SK-N-SH treated with all-trans-retinoic acid at 6 μM for 48 hours (cell line): ENCODE data around the gene EPHB2.

Experiments
- ATAC-seq: fragments of 200-7000 bp; cut with Tn5 transposase; 3 replicates; pipeline ENCODE4 v1.9.1; 2020; ENCODE audit warnings: mild to moderate bottlenecking, moderate library complexity
- ARNTL ChIP-seq: fragments of 450-650 bp; formaldehyde crosslinking; IDR thresholded peaks from 2 replicates; pipeline ENCODE4 v1.5.0; 2020; ENCODE audit warnings: low read depth, mild to moderate bottlenecking, moderate library complexity, borderline replicate concordance
- BACH2 ChIP-seq: fragments of 250-450 bp; sonication (Bioruptor Pico); IDR thresholded peaks from 2 replicates; pipeline ENCODE4 v1.9.0; 2021; ENCODE audit warnings: mild to moderate bottlenecking, borderline replicate concordance
- CREB5 ChIP-seq: fragments of 250-450 bp; sonication (Bioruptor Pico); IDR thresholded peaks from 2 replicates; pipeline ENCODE4 v1.5.1; 2020; ENCODE audit warnings: low read depth, mild to moderate bottlenecking, moderate library complexity
- CSDC2 ChIP-seq: fragments of 250-450 bp; sonication (Bioruptor Pico); IDR thresholded peaks from 2 replicates; pipeline ENCODE4 v1.5.0; 2020; ENCODE audit warnings: mild to moderate bottlenecking, moderate library complexity
- ESRRG ChIP-seq: fragments of 250-450 bp; sonication (Bioruptor Pico); IDR thresholded peaks from 2 replicates; pipeline ENCODE4 v1.6.1; 2021; ENCODE audit warnings: mild to moderate bottlenecking
- GLIS3 ChIP-seq: fragments of 250-450 bp; sonication (Bioruptor Pico); IDR thresholded peaks from 2 replicates; pipeline ENCODE4 v1.5.0; 2020; ENCODE audit warnings: mild to moderate bottlenecking, moderate library complexity
- ISL1 ChIP-seq: fragments of 250-450 bp; sonication (Bioruptor Pico); IDR thresholded peaks from 2 replicates; pipeline ENCODE4 v2.1.2; 2022; ENCODE audit warnings: mild to moderate bottlenecking, moderate library complexity
- PATZ1 ChIP-seq: fragments of 250-450 bp; sonication (Bioruptor Pico); IDR thresholded peaks from 2 replicates; pipeline ENCODE4 v1.8.0; 2020; ENCODE audit warnings: mild to moderate bottlenecking, moderate library complexity, borderline replicate concordance
- RARB ChIP-seq: fragments of 250-450 bp; sonication (Bioruptor Pico); IDR thresholded peaks from 2 replicates; pipeline ENCODE4 v1.8.0; 2021; ENCODE audit warnings: mild to moderate bottlenecking, moderate library complexity
- SNAI2 ChIP-seq: fragments of 250-450 bp; sonication (Bioruptor Pico); IDR thresholded peaks from 2 replicates; pipeline ENCODE4 v1.5.0; 2020; ENCODE audit warnings: mild to moderate bottlenecking, moderate library complexity
- TCF4 ChIP-seq: fragments of 250-450 bp; sonication (Bioruptor Pico); IDR thresholded peaks from 2 replicates; pipeline ENCODE4 v1.8.0; 2021; ENCODE audit warnings: mild to moderate bottlenecking, moderate library complexity, borderline replicate concordance
- TOX ChIP-seq: fragments of 250-450 bp; sonication (Bioruptor Pico); IDR thresholded peaks from 2 replicates; pipeline ENCODE4 v1.8.0; 2021; ENCODE audit warnings: mild to moderate bottlenecking, moderate library complexity, borderline replicate concordance
- ZC3H10 ChIP-seq: fragments of 250-450 bp; sonication (Bioruptor Pico); IDR thresholded peaks from 2 replicates; pipeline ENCODE4 v1.5.1; 2021; ENCODE audit warnings: mild to moderate bottlenecking, moderate library complexity
- ZFP3 ChIP-seq: fragments of 250-450 bp; sonication (Bioruptor Pico); IDR thresholded peaks from 2 replicates; pipeline ENCODE4 v1.5.0; 2020; ENCODE audit warnings: mild to moderate bottlenecking, moderate library complexity
- ZFP30 ChIP-seq: fragments of 450-650 bp; formaldehyde crosslinking; IDR thresholded peaks from 2 replicates; pipeline ENCODE4 v1.5.0; 2022; ENCODE audit warnings: mild to moderate bottlenecking, moderate library complexity
- ZNF565 ChIP-seq: fragments of 450-650 bp; formaldehyde crosslinking; conservative IDR thresholded peaks from 2 replicates; pipeline ENCODE4 v1.5.0; 2020; ENCODE audit warnings: low read depth, mild to moderate bottlenecking, moderate library complexity
- ZNF70 ChIP-seq: fragments of 450-650 bp; formaldehyde crosslinking; IDR thresholded peaks from 2 replicates; pipeline ENCODE4 v1.5.0; 2020; ENCODE audit warnings: mild to moderate bottlenecking, moderate library complexity
- ZNF8 ChIP-seq: fragments of 450-650 bp; formaldehyde crosslinking; IDR thresholded peaks from 2 replicates; pipeline ENCODE4 v1.5.0; 2020; ENCODE audit warnings: mild to moderate bottlenecking, moderate library complexity
- TF ChIP-seq, protein P1 (sequence below): fragments of 250-450 bp; sonication (Bioruptor Pico); IDR thresholded peaks from 2 replicates; pipeline ENCODE4 v1.5.0; 2020; ENCODE audit warnings: mild to moderate bottlenecking, moderate library complexity

Gene EPHB2

GRCh38 chr1:22910286-22910685 lies 199.6 kb downstream of the EPHB2 start:
- no peak for ATAC-seq
- TF ChIP-seq, protein P1, sequence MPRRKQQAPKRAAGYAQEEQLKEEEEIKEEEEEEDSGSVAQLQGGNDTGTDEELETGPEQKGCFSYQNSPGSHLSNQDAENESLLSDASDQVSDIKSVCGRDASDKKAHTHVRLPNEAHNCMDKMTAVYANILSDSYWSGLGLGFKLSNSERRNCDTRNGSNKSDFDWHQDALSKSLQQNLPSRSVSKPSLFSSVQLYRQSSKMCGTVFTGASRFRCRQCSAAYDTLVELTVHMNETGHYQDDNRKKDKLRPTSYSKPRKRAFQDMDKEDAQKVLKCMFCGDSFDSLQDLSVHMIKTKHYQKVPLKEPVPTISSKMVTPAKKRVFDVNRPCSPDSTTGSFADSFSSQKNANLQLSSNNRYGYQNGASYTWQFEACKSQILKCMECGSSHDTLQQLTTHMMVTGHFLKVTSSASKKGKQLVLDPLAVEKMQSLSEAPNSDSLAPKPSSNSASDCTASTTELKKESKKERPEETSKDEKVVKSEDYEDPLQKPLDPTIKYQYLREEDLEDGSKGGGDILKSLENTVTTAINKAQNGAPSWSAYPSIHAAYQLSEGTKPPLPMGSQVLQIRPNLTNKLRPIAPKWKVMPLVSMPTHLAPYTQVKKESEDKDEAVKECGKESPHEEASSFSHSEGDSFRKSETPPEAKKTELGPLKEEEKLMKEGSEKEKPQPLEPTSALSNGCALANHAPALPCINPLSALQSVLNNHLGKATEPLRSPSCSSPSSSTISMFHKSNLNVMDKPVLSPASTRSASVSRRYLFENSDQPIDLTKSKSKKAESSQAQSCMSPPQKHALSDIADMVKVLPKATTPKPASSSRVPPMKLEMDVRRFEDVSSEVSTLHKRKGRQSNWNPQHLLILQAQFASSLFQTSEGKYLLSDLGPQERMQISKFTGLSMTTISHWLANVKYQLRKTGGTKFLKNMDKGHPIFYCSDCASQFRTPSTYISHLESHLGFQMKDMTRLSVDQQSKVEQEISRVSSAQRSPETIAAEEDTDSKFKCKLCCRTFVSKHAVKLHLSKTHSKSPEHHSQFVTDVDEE (CRISPR knock-in tag), result no peak
- TF ChIP-seq ARNTL (CRISPR knock-in tag) (no peak), CREB5 (CRISPR knock-in tag) (no peak), TCF4 (CRISPR knock-in tag) (no peak), RARB (CRISPR knock-in tag) (no peak), BACH2 (CRISPR knock-in tag) (no peak), SNAI2 (CRISPR knock-in tag) (no peak), ESRRG (no peak)

DNA sequence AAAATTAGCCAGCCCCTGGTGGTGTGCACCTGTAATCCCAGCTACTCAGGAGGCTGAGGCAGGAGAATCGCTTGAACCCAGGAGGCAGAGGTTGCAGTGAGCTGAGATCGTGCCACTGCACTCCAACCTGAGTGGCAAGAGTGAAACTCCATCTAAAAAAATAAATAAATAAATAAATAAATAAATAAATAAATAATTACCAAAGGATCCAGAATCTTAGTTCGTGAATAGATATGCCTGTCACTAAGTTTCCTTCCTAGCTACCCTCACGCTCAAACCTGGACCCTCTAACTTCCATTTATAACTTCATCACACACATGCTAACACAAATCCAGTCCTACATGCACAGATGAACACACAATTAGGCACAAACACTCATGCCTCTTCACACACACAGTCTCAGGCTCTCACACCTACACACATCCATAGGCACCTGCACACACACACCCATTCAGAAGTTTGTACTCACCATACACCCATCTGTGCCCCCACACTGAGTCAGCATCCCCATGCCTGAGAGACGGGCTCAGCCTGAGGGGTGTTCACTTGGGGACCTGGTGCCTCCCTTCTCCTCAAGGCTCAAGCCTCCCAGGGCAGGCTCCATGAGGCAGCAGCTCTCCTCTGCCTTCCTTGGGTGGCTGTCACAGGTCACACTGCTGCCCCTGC lies 200.5 kb downstream of the EPHB2 start:
- TF ChIP-seq TOX (no peak), ZNF8 (CRISPR knock-in tag) (no peak), GLIS3 (CRISPR knock-in tag) (no peak), ZFP3 (CRISPR knock-in tag) (no peak), ZC3H10 (CRISPR knock-in tag) (no peak), CSDC2 (CRISPR knock-in tag) (no peak)
- no peak for ATAC-seq

GRCh38 chr1:22912311-22912710 lies 201.7 kb downstream of the EPHB2 start:
- TF ChIP-seq GLIS3 (CRISPR knock-in tag) (no peak), ZNF565 (no peak), ZNF70 (CRISPR knock-in tag) (no peak), ZC3H10 (CRISPR knock-in tag) (no peak), RARB (CRISPR knock-in tag) (no peak), CREB5 (CRISPR knock-in tag) (no peak), ZFP30 (CRISPR knock-in tag) (no peak), SNAI2 (CRISPR knock-in tag) (no peak), TCF4 (CRISPR knock-in tag) (no peak), ARNTL (CRISPR knock-in tag) (no peak), CSDC2 (CRISPR knock-in tag) (no peak), ZFP3 (CRISPR knock-in tag) (no peak), ISL1 (no peak), PATZ1 (CRISPR knock-in tag) (no peak)
- TF ChIP-seq, protein P1 (CRISPR knock-in tag), result no peak
- TF ChIP-seq, all 23 proteins: peak for 0
- no peak for ATAC-seq
